ENCODE measurements around the gene ZDHHC20. TPM values are rescaled to one million over a fixed set of nuclear protein-coding genes. Genes with fewer than 3 reads are reported as not detected.

ZDHHC20 gene
- total and polyA plus RNA-seq, 12 donors: 6.3 to 28.5 (median 13.9) TPM

DNA sequence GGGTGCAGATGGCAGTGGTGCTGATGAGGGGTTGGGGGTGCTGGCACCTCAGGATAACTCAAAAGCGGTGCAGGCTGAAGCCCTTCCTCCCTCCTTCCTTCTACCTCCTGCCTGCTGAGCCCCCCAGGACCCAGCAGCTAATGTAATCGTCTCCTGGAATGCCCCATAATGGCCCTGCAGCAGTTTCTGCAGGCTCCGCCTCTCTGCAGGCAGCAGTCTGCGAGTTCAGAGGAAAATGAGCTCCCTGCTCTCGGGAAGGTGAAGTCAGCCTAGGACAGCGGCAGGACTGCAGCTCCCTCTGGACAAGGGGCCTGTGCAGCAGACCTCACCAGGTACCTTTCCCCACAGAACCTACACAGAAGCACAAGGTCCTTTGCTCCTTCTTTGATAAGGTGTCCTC, 130.9 kb downstream of the ZDHHC20 start:
- TF ChIP-seq, protein P1, sequence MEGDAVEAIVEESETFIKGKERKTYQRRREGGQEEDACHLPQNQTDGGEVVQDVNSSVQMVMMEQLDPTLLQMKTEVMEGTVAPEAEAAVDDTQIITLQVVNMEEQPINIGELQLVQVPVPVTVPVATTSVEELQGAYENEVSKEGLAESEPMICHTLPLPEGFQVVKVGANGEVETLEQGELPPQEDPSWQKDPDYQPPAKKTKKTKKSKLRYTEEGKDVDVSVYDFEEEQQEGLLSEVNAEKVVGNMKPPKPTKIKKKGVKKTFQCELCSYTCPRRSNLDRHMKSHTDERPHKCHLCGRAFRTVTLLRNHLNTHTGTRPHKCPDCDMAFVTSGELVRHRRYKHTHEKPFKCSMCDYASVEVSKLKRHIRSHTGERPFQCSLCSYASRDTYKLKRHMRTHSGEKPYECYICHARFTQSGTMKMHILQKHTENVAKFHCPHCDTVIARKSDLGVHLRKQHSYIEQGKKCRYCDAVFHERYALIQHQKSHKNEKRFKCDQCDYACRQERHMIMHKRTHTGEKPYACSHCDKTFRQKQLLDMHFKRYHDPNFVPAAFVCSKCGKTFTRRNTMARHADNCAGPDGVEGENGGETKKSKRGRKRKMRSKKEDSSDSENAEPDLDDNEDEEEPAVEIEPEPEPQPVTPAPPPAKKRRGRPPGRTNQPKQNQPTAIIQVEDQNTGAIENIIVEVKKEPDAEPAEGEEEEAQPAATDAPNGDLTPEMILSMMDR (IDR thresholded peaks at IDR 0.05): no peak
- Histone ChIP-seq H3K9me3 (peaks cover 0 to 6% (median 0%) of the 10 kb centered on the region in 11 donors), H3K4me1 (peaks cover 0 to 12% (median 0%) of the 10 kb centered on the region in 9 donors), H3K4me3 (no peak overlapping the region), H3K27ac (no peak overlapping the region), H3K36me3 (no peaks in the 10 kb centered on the region), H3K27me3 (no peaks in the 10 kb centered on the region)
- no peak for ATAC-seq
- DNase-seq: no peak
- intact Hi-C loops (cut with DNase I): no loop called here
- WGBS, 2 donors: 65 to 71% methylated on average over 6 of the region's 6 CpGs

DNA sequence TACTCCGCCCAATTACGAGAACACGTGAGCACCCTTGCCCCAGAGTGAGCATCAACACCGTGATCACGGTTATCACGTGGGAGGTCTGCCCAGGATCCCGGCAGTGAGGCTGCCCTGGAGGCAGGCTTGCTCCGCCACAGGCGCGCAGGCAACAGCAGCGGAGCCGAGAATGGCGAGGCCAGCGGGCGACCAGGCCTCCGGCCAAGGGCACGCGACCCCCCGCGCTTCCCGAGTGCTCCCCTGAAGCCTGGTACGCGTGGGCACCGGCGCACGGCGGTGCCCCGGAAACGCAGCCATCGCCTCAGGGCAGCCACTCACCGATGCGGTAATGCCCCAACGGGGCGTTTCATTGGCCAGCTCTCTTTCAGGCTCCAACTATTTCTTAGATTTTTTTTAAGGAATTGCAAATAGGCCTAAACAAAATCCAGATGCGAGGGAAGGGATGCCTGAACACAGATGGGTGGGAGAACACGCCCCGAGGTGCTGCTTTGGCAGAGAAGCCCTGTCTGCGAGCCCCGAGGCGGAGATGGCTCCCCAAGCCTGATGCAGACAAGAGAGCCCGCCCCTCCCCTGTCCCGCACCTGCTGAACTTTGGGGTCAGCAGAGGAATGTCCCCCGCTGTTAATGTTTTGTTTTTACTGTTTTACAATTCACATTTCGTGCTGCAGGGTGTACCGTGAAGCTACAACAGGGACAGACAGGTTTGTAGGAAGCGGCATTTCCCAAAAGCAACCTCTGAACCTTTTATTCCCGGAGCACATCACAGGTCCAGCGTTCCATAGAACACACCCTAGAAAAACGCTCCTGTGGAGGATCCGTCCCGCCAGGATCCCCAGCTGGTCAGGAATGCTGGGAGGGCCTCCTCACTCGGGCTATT, 132.7 kb downstream of the ZDHHC20 start:
- 16 to 22% methylated on average over 52 of the region's 52 CpGs for WGBS, 2 donors
- no peak for DNase-seq
- Histone ChIP-seq H3K4me3 (peak overlapping the region; percentile 15 to 61 (median 46)), H3K27ac (peak overlapping the region in 1 of 10 donors; percentile 53), H3K4me1 (peaks cover 0 to 12% (median 0%) of the 10 kb centered on the region in 9 donors), H3K9me3 (no peaks in the 10 kb centered on the region), H3K27me3 (no peaks in the 10 kb centered on the region), H3K36me3 (no peaks in the 10 kb centered on the region)
- intact Hi-C loops (cut with DNase I): no loop called here
- TF ChIP-seq, protein P1 (IDR thresholded peaks at IDR 0.05): no peak
- ATAC-seq: peak; percentile 22 to 81 (median 64)

DNA sequence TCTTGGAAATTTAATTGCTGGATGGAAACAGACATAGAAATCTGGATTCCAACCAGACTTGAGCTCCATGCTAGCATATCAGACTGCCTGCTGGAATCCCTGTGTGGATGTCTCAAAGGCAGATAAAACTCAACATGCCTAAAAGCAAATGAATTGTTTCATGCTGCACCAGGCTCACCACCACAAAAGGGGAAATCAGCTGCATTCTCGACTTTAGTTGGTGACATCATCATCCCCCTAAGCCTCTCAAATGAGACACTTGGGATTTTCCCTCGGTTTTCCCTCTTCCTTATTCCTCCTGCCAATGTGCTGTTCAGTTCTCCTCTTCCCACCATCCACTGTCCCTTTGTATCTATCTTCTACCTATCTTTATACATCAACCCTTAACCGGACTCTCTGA, 134.3 kb downstream of the ZDHHC20 start:
- WGBS, 2 donors: 54 to 61% methylated on average over 3 of the region's 3 CpGs
- H3K27ac ChIP-seq: no peak overlapping the region
- TF ChIP-seq, protein P1 (IDR thresholded peaks at IDR 0.05): no peak
- intact Hi-C loops (cut with DNase I): no loop called here
- no peak overlapping the region for H3K4me3 ChIP-seq
- DNase-seq: no peak
- H3K9me3 ChIP-seq: no peaks in the 10 kb centered on the region
- H3K4me1 ChIP-seq: peaks cover 0 to 12% (median 0%) of the 10 kb centered on the region in 9 donors
- H3K27me3 ChIP-seq: no peaks in the 10 kb centered on the region
- no peaks in the 10 kb centered on the region for H3K36me3 ChIP-seq
- ATAC-seq: no peak

- no peak overlapping the region for H3K4me3 ChIP-seq
- no peak for ATAC-seq
- DNase-seq: no peak
- H3K27ac ChIP-seq: no peak overlapping the region
- intact Hi-C loops (cut with DNase I): no loop called here
- H3K36me3 ChIP-seq: no peaks in the 10 kb centered on the region
- H3K9me3 ChIP-seq: no peaks in the 10 kb centered on the region
- TF ChIP-seq, protein P1 (IDR thresholded peaks at IDR 0.05): no peak
- no peaks in the 10 kb centered on the region for H3K27me3 ChIP-seq
- peaks cover 0 to 12% (median 0%) of the 10 kb centered on the region in 9 donors for H3K4me1 ChIP-seq
- 0 to 61% methylated on average over 2 to 3 of the region's 3 CpGs for WGBS, 2 donors
Measured at GRCh38 chr13:21322988-21323387, 136.1 kb downstream of the ZDHHC20 start.

Other genes with a start within 250 kb of the ZDHHC20 start
- 10 to 100 TPM; 52.8 to 65.5 (median 59.9) TPM for gene MICU2, start 144.9 kb upstream of the ZDHHC20 start, total RNA-seq
- 10 to 100 TPM; 46.7 to 49.2 TPM for gene MICU2, start 144.9 kb upstream of the ZDHHC20 start, polyA plus RNA-seq
- gene FGF9, start 211.8 kb upstream of the ZDHHC20 start, total RNA-seq: 10 to 100 TPM in 3 of 10 donors, 1 to 10 TPM in 7; 4.5 to 14.0 (median 9.3) TPM
- 1 to 10 TPM in 1 of 2 donors, under 1 TPM in 1; 0.96 to 9.6 TPM for gene FGF9, start 211.8 kb upstream of the ZDHHC20 start, polyA plus RNA-seq